Calu3 (cell line): ENCODE measurements around the gene ABCC5. TPM values are rescaled to one million over a fixed set of nuclear protein-coding genes. Genes with fewer than 3 reads are reported as not detected.
A peak's percentile ranks its signal among the peaks of the same experiment; 100 is the strongest.

Experiments
- BruUV-seq: library from RNA; stranded (reverse); fragments of 400-500 nt; replicated peaks from 2 replicates; lab custom pipeline; 2021; lab: Mats Ljungman, UMichigan
- CTCF ChIA-PET: fragments of 300-600 bp; sonication (Branson Sonifier 250); formaldehyde crosslinking; loops from one replicate; lab custom pipeline; 2022; ENCODE audit warnings: antibody characterized with exemption; lab: Charles Lee
- DNase-seq: peaks from one replicate; pipeline ENCODE4 v3.0.0; 2022
- H3K27ac Mint-ChIP-seq: one replicate; pipeline ENCODE4 v1.8.0; 2022; ENCODE audit warnings: mixed read lengths; ENCODE audit not compliant: unreplicated experiment
- H3K27me3 Mint-ChIP-seq: one replicate; pipeline ENCODE4 v1.8.0; 2022; ENCODE audit warnings: mixed read lengths; ENCODE audit not compliant: unreplicated experiment
- H3K36me3 Mint-ChIP-seq: one replicate; pipeline ENCODE4 v1.8.0; 2022; ENCODE audit warnings: mild to moderate bottlenecking, moderate library complexity, mixed read lengths; ENCODE audit not compliant: insufficient read depth, unreplicated experiment
- H3K4me1 Mint-ChIP-seq: one replicate; pipeline ENCODE4 v1.8.0; 2022; ENCODE audit warnings: mild to moderate bottlenecking, low read depth, mixed read lengths; ENCODE audit not compliant: unreplicated experiment
- H3K4me3 Mint-ChIP-seq: one replicate; pipeline ENCODE4 v1.8.0; 2022; ENCODE audit warnings: mild to moderate bottlenecking, low read depth, moderate library complexity, mixed read lengths; ENCODE audit not compliant: unreplicated experiment
- H3K9me3 Mint-ChIP-seq: one replicate; pipeline ENCODE4 v1.8.0; 2022; ENCODE audit warnings: low read depth, mixed read lengths; ENCODE audit not compliant: unreplicated experiment
- CTCF ChIP-seq: fragments of 200-600 bp; IDR thresholded peaks from one replicate; pipeline ENCODE4 v1.8.0; 2022; ENCODE audit warnings: antibody characterized with exemption; ENCODE audit not compliant: unreplicated experiment
- intact Hi-C: fragments of 100-400 bp; cut with micrococcal nuclease; formaldehyde crosslinking; loops from one replicate; pipeline ENCODE4 v1.10.0; 2022; ENCODE audit not compliant: unreplicated experiment
- total RNA-seq: library from RNA; stranded (reverse); gene quantifications from 2 replicates; pipeline ENCODE4 v1.2.3, GENCODE V29; 2022

The ABCC5 gene
- total RNA-seq, 1 experiment from 2014 or later = 39.1 TPM

DNA sequence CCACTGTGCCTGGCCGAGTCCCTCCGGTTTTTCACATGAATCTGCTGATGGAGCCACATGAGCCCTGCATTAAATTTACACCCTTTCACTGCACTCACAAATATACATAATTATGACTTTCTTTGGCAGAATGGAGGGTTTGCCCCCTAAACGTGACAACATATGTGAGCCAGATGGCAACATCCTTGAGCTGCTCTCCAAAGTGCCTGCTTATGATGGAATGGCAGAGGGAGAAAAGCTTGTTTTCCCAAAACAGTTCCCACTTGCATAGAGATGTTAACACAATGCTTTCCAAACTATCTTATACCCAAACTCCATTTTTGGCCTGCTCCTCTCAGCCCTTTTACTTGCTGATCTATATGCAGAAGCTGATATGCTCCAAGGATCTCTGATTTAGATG, 54.9 kb downstream of the ABCC5 start:
- Mint-ChIP-seq H3K36me3 (no peaks in the 10 kb centered on the region), H3K4me3 (no peak overlapping the region), H3K27me3 (no peaks in the 10 kb centered on the region), H3K27ac (no peak overlapping the region), H3K4me1 (peaks cover 20% of the 10 kb centered on the region), H3K9me3 (no peaks in the 10 kb centered on the region)
- intact Hi-C loops = no loop called here
- no peak for DNase-seq
- no TSS peak for BruUV-seq
- CTCF ChIA-PET = no interaction called here
- TF ChIP-seq CTCF = no peak

- CTCF ChIA-PET = no interaction called here
- peaks cover 20% of the 10 kb centered on the region for H3K4me1 Mint-ChIP-seq
- no TSS peak for BruUV-seq
- DNase-seq = peak; percentile 6
- no peak for TF ChIP-seq CTCF
- intact Hi-C loops = no loop called here
- H3K4me3 Mint-ChIP-seq = no peak overlapping the region
- no peaks in the 10 kb centered on the region for H3K36me3 Mint-ChIP-seq
- no peaks in the 10 kb centered on the region for H3K27me3 Mint-ChIP-seq
- no peaks in the 10 kb centered on the region for H3K9me3 Mint-ChIP-seq
- no peak overlapping the region for H3K27ac Mint-ChIP-seq
Observed at GRCh38 chr3:183959214-183959613, 58.5 kb downstream of the ABCC5 start.

GRCh38 chr3:183958775-183959174, 58.9 kb downstream of the ABCC5 start:
- Mint-ChIP-seq H3K9me3 (no peaks in the 10 kb centered on the region), H3K27me3 (no peaks in the 10 kb centered on the region), H3K27ac (no peak overlapping the region), H3K4me3 (no peak overlapping the region), H3K4me1 (peaks cover 20% of the 10 kb centered on the region), H3K36me3 (peaks cover 1% of the 10 kb centered on the region)
- CTCF ChIA-PET = no interaction called here
- no peak for DNase-seq
- no TSS peak for BruUV-seq
- no peak for TF ChIP-seq CTCF
- intact Hi-C loops = no loop called here

DNA sequence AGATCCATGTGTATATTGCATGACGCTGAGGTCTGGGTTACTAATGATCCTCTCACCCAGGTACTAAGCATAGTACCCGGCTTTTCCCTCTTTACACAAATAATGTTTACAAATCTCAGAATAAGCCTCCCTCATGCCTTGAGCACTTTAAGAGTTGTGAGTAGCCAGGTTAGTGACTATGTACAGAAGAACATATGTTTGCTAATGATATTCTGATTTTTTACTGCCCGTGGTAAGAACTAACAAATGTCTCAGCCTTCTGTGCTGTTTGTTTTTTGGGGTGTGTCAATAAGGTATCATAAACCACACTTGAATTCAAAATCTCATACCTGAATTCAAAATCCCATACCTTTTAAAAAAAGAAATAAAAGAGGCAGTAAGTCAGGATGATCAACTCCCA, 59.5 kb downstream of the ABCC5 start:
- Mint-ChIP-seq H3K4me1 (peaks cover 20% of the 10 kb centered on the region), H3K27me3 (no peaks in the 10 kb centered on the region), H3K27ac (no peak overlapping the region), H3K9me3 (no peaks in the 10 kb centered on the region), H3K4me3 (no peak overlapping the region), H3K36me3 (peaks cover 7% of the 10 kb centered on the region)
- intact Hi-C loops = no loop called here
- CTCF ChIA-PET = no interaction called here
- TF ChIP-seq CTCF = no peak
- DNase-seq = no peak
- no TSS peak for BruUV-seq

GRCh38 chr3:183954875-183955274, 62.8 kb downstream of the ABCC5 start:
- no TSS peak for BruUV-seq
- H3K4me1 Mint-ChIP-seq = peaks cover 16% of the 10 kb centered on the region
- TF ChIP-seq CTCF = no peak
- H3K9me3 Mint-ChIP-seq = no peaks in the 10 kb centered on the region
- CTCF ChIA-PET = no interaction called here
- intact Hi-C loops = no loop called here
- no peak for DNase-seq
- H3K27ac Mint-ChIP-seq = no peak overlapping the region
- no peaks in the 10 kb centered on the region for H3K27me3 Mint-ChIP-seq
- H3K4me3 Mint-ChIP-seq = no peak overlapping the region
- H3K36me3 Mint-ChIP-seq = peaks cover 10% of the 10 kb centered on the region
